Endothelial cell of umbilical vein (primary cell): ENCODE results near the gene CCL21. TPM values are rescaled to one million over a fixed set of nuclear protein-coding genes. Genes with fewer than 3 reads are reported as not detected.

Experiments
- BruUV-seq: library from RNA; stranded (reverse); fragments of 400-500 nt; replicated peaks from 2 replicates; lab custom pipeline; 2021; lab: Mats Ljungman, UMichigan
- CTCF ChIA-PET: fragments of 300-600, 350-600 bp; sonication (Branson Sonifier 250); formaldehyde crosslinking; loops from one replicate; lab custom pipeline; 2021; ENCODE audit warnings: antibody characterized with exemption, inconsistent platforms; lab: Charles Lee
- POLR2A ChIA-PET: fragments of 300-600, 350-600 bp; sonication (Branson Sonifier 250); formaldehyde crosslinking; loops from one replicate; lab custom pipeline; 2021; ENCODE audit warnings: antibody characterized with exemption, inconsistent platforms; lab: Charles Lee
- DNase-seq: peaks from one replicate; pipeline ENCODE4 v3.0.0-alpha.2; 2011; ENCODE audit warnings: low read depth, low spot score
- FAIRE-seq: peaks from 2 replicates; lab custom pipeline; 2011; peaks lifted over from hg19 to GRCh38; lab: Jason Lieb, UNC
- H2AFZ ChIP-seq: 2 replicates; pipeline ENCODE4 v1.6.0; 2012; ENCODE audit warnings: low read depth, low read length, control low read depth, inconsistent platforms
- H3K27ac ChIP-seq: 2 replicates; pipeline ENCODE4 v1.5.1; 2011; ENCODE audit warnings: low read depth, mild to moderate bottlenecking, control low read depth, low read length, moderate library complexity; ENCODE audit not compliant: insufficient read depth
- H3K27me3 ChIP-seq, 2 experiments: 2 replicates each; pipeline versions ENCODE4 v1.6.0 to v1.6.1; 2011; ENCODE audit warnings: low read length in 2 of 2, mixed read lengths in 1 of 2; ENCODE audit not compliant: control insufficient read depth in 2 of 2, insufficient read depth in 2 of 2
- H3K36me3 ChIP-seq, 2 experiments: 2 replicates in 1 of 2; 3 replicates in 1 of 2; pipeline ENCODE4 v1.5.1; 2011; ENCODE audit warnings: low read length in 2 of 2, mild to moderate bottlenecking in 1 of 2, moderate library complexity in 1 of 2; ENCODE audit not compliant: control insufficient read depth in 2 of 2, insufficient read depth in 2 of 2; ENCODE audit errors: extremely low read depth in 1 of 2
- H3K4me1 ChIP-seq: 3 replicates; pipeline ENCODE4 v1.5.1; 2011; ENCODE audit warnings: mild to moderate bottlenecking, low read length; ENCODE audit not compliant: control insufficient read depth, insufficient read depth; ENCODE audit errors: extremely low read depth
- H3K4me2 ChIP-seq: 2 replicates; pipeline ENCODE4 v1.6.1; 2011; ENCODE audit warnings: low read length, control low read depth, mixed read lengths; ENCODE audit not compliant: insufficient read depth
- H3K4me3 ChIP-seq, 3 experiments: fragments of 200-600 bp in 1 of 3; sonication (generic), shearing (Covaris generic) in 1 of 3; replicated peaks in 1 of 3; 2 replicates each; pipeline ENCODE4 v1.5.1; 2011 to 2016; ENCODE audit warnings: control low read depth in 3 of 3, low read length in 3 of 3, mild to moderate bottlenecking in 2 of 3, inconsistent platforms in 1 of 3, low read depth in 1 of 3, moderate library complexity in 1 of 3; ENCODE audit not compliant: insufficient read depth in 1 of 3
- H3K79me2 ChIP-seq: 2 replicates; pipeline ENCODE4 v1.6.0; 2012; ENCODE audit warnings: low read length, inconsistent platforms; ENCODE audit not compliant: control insufficient read depth, insufficient read depth
- H3K9ac ChIP-seq: replicated peaks from 2 replicates; pipeline ENCODE3; 2011; ENCODE audit warnings: low read length, control low read depth; ENCODE audit not compliant: insufficient read depth; ENCODE audit errors: extremely low read depth
- H3K9me1 ChIP-seq: replicated peaks from 3 replicates; pipeline ENCODE4 v1.6.0; 2011; ENCODE audit warnings: mild to moderate bottlenecking, low read length; ENCODE audit not compliant: control insufficient read depth, insufficient read depth; ENCODE audit errors: extremely low read depth
- H3K9me3 ChIP-seq: replicated peaks from 2 replicates; pipeline ENCODE4 v1.5.1; 2012; ENCODE audit warnings: low read length, inconsistent platforms; ENCODE audit not compliant: control insufficient read depth, insufficient read depth
- H4K20me1 ChIP-seq: replicated peaks from 2 replicates; pipeline ENCODE3; 2011; ENCODE audit warnings: mild to moderate bottlenecking, low read length; ENCODE audit not compliant: control insufficient read depth, insufficient read depth; ENCODE audit errors: extremely low read depth
- EZH2 ChIP-seq: IDR thresholded peaks from 2 replicates; pipeline ENCODE4 v1.6.1; 2012; ENCODE audit warnings: borderline replicate concordance, low read depth, mild to moderate bottlenecking, moderate library complexity, low read length, inconsistent platforms; ENCODE audit not compliant: severe bottlenecking
- FOS ChIP-seq: IDR thresholded peaks from 2 replicates; pipeline ENCODE4 v1.6.1; 2011; ENCODE audit warnings: mild to moderate bottlenecking, low read length, moderate library complexity, borderline replicate concordance; ENCODE audit not compliant: insufficient read depth
- GATA2 ChIP-seq: IDR thresholded peaks from 2 replicates; pipeline ENCODE4 v1.7.0; 2011; ENCODE audit warnings: low read depth, mild to moderate bottlenecking, moderate library complexity, mixed read lengths, low read length; ENCODE audit not compliant: insufficient read length, insufficient read depth
- MYC ChIP-seq: IDR thresholded peaks from one replicate; pipeline ENCODE4 v1.6.1; 2011; ENCODE audit warnings: mild to moderate bottlenecking, low read depth, low read length
- dilution Hi-C: fragments of 300-500 bp; cut with MboI; formaldehyde crosslinking; loops from one replicate; pipeline ENCODE4 v1.15.0; 2019; ENCODE audit warnings: low sequenced_read_pairs; ENCODE audit not compliant: extremely low pct_ligation_motif_present
- intact Hi-C: fragments of 100-400 bp; cut with micrococcal nuclease; formaldehyde crosslinking; loops from one replicate; pipeline ENCODE4 v1.10.0; 2022
- polyA plus RNA-seq, 4 experiments: library from polyadenylated mRNA; depleted of rRNA in 3 of 4; stranded (reverse) in 3 of 4; unstranded in 1 of 4; fragments of >200 nt; gene quantifications; 2 replicates each; pipeline versions ENCODE4 v1.2.1 to v1.2.3, GENCODE V29; 2011 to 2012; ENCODE audit warnings: missing spikeins in 1 of 4
- total RNA-seq: library from RNA; stranded (reverse); gene quantifications from 2 replicates; pipeline ENCODE4 v1.2.3, GENCODE V29; 2021
- TF ChIP-seq, protein P1 (sequence below), 2 donors: IDR thresholded peaks; 1 replicate in 1 of 2; 2 replicates in 1 of 2; pipeline ENCODE4 v1.5.1; 2011; ENCODE audit warnings: low read length in 2 of 2, mild to moderate bottlenecking in 2 of 2, moderate library complexity in 2 of 2, control low read depth in 1 of 2, inconsistent platforms in 1 of 2, low read depth in 1 of 2; ENCODE audit not compliant: insufficient read depth in 1 of 2; ENCODE audit errors: extremely low read depth in 1 of 2

Gene CCL21
- total and polyA plus RNA-seq, 2 donors (not counting 3 experiments of a cell fraction or from before 2014, with no cell fraction given) = 0.17 TPM; not detected in 1

- TF ChIP-seq FOS = no peak
- TF ChIP-seq GATA2 = no peak
- TF ChIP-seq, protein P1, sequence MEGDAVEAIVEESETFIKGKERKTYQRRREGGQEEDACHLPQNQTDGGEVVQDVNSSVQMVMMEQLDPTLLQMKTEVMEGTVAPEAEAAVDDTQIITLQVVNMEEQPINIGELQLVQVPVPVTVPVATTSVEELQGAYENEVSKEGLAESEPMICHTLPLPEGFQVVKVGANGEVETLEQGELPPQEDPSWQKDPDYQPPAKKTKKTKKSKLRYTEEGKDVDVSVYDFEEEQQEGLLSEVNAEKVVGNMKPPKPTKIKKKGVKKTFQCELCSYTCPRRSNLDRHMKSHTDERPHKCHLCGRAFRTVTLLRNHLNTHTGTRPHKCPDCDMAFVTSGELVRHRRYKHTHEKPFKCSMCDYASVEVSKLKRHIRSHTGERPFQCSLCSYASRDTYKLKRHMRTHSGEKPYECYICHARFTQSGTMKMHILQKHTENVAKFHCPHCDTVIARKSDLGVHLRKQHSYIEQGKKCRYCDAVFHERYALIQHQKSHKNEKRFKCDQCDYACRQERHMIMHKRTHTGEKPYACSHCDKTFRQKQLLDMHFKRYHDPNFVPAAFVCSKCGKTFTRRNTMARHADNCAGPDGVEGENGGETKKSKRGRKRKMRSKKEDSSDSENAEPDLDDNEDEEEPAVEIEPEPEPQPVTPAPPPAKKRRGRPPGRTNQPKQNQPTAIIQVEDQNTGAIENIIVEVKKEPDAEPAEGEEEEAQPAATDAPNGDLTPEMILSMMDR (IDR thresholded peaks at IDR 0.05; ENCODE audit: extremely low read depth in 1 of 2, insufficient read depth in 1 of 2, low read depth in 1 of 2, low read length in 2 of 2) = no peak
- no peak for TF ChIP-seq EZH2
- no peak for TF ChIP-seq MYC
- Histone ChIP-seq H3K27ac (no peak overlapping the region), H3K27me3 (no peaks in the 10 kb centered on the region), H3K4me3 (no peak overlapping the region), H3K4me1 (no peaks in the 10 kb centered on the region), H3K4me2 (no peak overlapping the region), H3K9me3 (no peaks in the 10 kb centered on the region), H3K79me2 (no peaks in the 10 kb centered on the region), H2AFZ (no peak overlapping the region), H3K36me3 (no peaks in the 10 kb centered on the region), H3K9me1 (no peaks in the 10 kb centered on the region), H4K20me1 (no peaks in the 10 kb centered on the region), H3K9ac (no peak overlapping the region)
- dilution Hi-C loops = no loop called here
- BruUV-seq = no TSS peak
- intact Hi-C loops = loop anchor here (1.0 to 10.0 kb wide), 3 partner anchors 11 to 309 kb away; partner anchors contain the start of gene DNAJB5
- ChIA-PET CTCF (interaction anchor here (1.1 to 6.2 kb wide), 5 partner anchors 10 to 309 kb away, joined by 3 to 92 read pairs (median 4); no protein-coding TSS in a partner anchor), POLR2A (no interaction called here)
- DNase-seq = no peak
- no peak for FAIRE-seq
Measured at GRCh38 chr9:34675869-34676268, 34.1 kb downstream of the CCL21 start.
